CD4-positive, alpha-beta T cell treated with Interleukin-17A for 4 hours (primary cell): Measurements from ENCODE around the gene POLR2E.

Source experiments
- DNase-seq: peaks from one replicate; pipeline ENCODE4 v3.0.0-alpha.2; 2020; ENCODE audit warnings: mixed read lengths

POLR2E gene

DNA sequence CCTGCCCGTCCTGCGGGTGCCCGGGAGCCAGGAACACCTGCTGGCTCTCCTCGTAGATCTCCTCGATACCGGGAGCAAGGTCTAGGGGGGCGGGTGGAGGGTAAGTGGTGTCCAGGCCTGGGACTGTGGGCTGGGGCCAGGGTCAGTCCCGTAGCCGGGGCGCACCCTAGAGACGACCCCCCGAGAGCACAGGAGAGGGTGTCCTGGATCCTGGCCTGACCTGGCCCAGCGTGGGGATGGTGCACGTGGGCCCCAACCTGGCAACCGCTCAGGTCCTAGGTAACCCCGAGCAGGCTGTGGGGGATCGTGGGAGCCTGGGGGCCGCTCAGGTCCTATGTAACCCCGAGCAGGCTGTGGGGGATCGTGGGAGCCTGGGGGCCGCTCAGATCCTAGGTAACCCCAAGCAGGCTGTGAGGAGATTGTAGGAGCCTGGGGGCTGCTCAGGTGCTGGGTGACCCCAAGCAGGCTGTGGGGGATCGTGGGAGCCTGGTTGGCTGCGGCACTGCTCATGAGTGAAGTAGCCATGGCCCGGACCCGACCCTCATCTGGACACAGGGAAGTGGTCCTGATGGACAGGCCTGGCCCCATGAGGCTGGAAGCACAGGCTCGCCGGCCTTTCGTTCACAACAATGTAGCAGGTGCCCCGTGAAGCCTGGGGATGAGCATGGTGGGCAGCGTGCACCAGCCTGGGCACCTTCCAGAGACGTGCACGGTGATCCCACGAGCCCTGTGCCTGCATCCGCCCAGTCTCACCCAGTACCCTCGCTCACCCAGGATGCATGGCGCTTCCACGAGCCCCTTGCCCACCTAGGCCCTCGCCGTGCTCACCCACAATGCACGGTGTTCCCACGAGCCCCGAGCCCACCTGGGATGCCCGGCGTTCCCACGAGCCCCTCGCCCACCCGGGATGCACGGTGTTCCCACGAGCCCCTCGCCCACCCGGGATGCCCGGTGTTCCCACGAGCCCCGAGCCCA lies 14.8 kb upstream of the POLR2E start:
- DNase-seq: no peak

DNA sequence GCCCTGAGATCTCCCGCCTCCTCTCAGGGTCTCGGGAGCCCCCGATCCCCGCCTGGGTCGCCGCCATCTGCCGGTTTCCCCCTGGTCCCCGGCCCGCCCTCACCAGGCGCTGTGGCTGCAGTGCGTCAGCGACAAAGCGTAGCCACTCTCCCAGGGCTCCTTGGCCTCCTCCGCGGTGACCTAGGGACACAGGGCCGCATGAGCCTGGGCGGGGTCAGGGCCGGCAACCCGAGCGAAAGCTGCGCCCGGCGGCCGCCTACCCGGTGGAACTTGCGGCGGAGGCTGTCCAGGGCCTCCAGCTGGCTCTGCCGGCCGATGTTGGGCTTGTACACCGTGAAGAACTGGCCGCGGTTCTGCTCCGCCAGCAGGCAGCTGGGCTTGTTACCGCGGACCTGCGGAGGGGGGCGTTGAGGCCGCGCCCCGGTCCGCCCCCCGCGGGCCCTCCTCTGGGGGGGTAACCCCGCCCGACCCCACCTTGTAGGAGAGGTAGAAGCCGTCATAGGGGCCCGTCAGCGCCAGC lies 13.9 kb upstream of the POLR2E start:
- DNase-seq: no peak

DNA sequence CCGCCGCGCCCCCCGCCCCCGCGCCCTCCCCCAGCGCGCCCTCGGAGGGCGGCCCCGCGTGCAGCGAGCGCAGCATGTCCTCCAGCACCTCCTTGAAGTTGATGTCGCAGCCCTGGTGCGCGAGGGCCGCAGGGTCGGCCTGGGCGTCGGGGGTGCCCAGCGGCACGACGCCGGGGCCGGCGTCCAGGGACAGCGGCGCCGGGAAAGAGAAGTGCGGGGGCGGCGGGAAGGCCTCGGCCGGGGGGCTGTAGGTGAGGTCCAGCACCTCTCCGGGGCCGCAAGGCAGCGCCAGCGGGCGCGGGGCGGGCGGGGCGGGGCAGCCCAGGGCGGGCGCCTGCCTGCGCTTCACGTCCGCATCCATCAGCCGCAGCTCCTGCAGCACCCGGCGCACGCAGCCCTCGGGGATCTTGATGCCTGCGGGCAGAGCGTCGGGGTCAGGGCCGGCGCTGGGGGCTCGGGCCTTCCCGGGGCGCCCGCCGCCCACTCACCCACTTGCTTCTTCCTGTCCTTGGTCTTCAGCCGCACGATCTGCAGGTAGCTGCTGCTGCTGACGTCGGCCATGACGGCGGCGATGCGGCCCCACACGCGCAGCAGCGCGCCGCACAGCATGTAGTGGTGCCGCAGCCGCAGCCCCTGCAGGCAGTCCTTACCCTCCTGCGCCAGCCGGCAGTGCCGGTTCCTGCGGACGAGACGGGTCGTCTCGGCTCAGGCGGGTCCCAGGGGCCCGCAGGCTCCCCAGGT lies 13.3 kb upstream of the POLR2E start:
- DNase-seq: no peak

DNA sequence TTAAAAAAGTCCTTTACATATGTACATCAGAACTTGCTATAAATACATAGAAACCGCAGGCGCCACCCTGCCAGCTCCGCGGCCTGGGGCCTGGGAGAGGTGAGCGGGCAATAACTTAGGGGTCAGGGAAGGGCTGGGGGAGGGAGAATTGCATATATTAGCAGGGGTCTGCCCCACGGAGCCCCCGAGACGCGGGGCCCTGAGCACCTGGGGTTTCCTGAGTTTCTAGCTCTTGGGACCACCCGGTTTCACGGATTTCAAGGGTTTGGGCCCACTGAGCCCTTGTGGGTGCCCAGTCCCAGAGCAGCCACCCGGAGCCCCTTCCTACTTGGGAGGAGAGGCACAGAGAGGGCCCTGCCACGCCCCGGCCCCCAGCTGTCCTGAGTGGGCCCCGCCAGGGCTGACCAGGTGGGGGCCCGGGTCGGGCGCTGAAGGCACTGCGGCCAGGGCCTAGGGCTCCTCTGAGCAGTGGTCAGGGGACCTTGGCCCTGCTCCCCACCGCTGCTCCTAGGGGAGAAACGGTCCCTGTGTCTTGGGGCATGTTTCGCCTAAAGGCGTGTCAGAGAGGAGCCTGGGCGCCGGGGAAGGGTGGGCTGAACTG lies 12.6 kb upstream of the POLR2E start:
- no peak for DNase-seq

DNA sequence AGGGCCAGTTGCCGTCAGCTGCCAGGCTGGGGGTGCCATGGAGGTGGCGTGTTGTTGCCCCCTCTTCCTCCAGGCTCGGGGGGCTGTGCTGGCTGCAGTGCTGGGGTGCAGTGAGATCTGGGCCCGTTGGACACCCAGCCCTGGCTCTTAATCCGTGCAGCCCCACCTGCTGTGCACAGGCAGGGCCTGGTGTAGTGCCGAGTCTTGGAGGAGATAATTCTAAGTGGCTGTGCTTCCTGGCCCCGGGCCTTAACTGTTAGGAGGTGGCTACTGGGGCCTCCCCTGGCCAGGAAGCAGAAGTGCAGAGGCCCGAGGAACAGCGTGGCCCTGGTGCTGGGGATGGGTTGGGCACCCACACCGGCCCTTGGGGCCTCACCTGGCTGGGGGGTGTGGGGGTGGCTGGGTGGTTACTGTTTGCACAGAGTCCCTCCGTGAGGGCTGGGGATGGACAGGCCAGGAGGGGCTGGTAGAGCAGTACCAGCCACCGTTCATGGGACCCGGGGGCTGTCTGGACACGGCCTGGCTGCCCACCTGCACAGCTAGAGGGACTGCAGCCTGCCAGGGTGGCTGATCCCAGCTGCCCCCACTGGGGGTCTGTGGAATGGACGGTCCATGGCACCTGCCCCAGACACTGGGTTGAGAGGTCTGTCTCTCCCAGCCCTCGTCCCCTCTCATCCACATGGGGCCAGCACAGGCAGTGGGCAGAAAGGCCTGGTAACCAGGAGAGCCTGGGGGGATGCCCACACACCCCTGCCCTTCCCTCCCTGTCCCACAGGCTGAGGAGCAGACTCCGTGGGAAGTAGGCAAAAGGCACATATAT lies 11.9 kb upstream of the POLR2E start:
- no peak for DNase-seq

DNA sequence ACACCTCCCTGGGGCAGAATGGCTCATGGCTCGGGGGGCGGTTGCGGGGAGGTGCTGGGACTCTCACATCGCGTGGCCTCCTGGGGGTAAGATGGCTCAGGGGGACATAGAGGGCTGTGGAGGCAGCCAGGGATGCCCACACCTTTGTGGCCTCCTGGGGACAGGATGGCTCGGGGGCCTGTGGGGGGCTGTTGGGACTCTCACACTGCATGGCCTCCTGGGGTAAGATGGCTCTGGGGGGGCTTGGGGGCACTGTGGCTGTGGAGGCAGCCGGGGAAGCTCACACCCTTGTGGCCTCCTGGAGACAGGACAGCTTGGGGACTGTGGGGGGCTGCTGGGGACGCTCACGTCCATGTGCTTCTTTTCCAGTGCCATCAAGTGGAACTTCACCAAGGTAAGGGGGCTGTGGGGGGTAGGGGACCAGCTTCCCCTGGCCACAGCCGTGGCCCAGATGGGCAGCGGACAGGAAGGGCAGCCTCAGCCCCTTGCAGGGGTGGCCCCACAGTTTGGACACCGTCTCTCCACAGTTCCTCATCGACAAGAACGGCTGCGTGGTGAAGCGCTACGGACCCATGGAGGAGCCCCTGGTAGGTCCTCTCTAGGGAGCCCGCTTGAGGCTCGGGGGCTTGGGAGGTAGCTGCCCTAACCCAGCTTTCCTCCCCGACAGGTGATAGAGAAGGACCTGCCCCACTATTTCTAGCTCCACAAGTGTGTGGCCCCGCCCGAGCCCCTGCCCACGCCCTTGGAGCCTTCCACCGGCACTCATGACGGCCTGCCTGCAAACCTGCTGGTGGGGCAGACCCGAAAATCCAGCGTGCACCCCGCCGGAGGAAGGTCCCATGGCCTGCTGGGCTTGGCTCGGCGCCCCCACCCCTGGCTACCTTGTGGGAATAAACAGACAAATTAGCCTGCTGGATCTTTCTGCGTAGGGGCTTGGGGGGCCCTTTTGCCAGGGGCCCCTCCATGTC lies 11.0 kb upstream of the POLR2E start:
- DNase-seq: no peak

DNA sequence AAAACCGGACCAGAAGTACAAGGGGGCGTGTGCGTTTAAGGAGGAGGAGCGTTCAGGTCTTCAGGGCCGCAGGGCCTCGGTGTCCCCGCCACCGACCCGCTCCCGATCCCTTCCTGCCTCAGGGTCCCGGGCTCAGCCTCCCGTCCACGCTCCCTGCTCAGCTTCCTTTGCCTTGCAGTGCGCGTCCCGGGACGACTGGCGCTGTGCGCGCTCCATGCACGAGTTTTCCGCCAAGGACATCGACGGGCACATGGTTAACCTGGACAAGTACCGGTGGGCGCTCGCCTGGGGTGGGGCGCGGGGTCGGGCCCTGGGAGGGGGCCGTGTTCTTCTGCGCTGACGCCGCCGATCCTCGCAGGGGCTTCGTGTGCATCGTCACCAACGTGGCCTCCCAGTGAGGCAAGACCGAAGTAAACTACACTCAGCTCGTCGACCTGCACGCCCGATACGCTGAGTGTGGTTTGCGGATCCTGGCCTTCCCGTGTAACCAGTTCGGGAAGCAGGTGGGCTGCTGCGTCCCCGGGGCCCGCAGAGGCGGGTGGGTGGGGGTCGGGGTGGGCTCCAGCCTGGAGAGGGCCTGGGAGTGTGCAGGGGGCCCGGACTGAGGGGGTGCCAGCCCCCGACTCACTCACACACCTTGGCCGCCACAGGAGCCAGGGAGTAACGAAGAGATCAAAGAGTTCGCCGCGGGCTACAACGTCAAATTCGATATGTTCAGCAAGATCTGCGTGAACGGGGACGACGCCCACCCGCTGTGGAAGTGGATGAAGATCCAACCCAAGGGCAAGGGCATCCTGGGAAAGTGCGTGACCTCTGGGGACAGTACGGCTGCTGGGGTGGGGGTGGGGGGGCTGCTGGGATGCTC lies 10.1 kb upstream of the POLR2E start:
- no peak for DNase-seq

DNA sequence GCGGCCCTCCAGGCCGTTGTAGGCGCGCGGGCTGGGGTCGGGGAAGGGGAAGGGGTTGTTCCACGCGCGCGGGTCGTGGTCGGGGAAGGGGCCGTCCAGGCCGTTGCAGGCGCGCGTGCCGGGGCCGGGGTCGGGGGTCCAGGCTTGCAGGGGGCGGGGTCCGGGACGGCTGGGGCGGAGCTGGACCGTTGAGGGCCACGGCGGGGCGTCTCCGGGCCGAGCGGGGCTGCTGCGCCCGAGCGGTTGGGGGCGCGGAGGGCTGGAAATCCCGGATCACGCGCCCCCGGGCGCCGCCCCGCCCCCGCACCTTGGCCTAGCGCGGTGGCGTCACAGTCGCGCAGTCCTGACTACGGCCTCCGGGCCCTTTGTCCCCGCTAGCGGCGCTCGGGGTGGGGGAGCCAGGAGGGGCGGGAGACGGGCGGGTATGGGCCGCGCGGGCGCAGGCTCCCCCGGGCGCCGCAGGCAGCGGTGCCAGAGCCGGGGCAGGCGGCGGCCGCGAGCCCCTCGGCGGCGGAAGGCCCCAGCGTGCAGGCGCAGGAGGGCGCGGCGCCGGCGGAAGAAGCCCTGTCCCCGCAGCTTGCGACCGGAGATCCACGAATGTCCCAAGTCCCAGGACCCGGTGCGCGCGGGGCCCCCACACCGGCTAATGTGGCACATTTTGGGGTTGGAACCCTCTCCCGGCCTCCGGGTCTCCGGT lies 9.3 kb upstream of the POLR2E start:
- peak; percentile 71 for DNase-seq

DNA sequence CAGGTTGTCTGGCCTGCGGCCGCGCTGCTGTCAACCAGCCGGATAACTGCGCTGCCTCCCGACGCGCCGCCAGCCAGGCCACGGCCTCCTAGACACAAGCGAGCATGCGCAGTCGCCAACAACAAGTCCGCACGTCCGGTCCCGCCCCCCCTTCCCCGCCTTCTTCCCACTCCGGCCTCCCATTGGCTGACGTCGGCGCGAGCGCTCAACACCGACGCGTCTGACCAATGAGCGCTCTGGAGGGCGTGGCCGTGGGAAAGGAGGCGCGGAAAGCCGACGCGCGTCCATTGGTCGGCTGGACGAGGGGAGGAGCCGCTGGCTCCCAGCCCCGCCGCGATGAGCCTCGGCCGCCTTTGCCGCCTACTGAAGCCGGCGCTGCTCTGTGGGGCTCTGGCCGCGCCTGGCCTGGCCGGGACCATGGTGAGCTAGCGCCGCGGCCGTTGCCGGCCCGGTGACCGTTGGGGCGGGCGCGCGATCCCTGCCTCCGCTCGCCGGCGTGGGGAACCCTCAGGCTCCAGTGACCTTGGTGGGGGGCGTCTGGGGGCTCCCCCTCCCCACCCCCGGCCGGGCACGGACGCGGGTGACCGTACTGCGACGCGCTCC lies 8.6 kb upstream of the POLR2E start, which contains the start of gene GPX4:
TSS of gene GPX4 (plus strand) at position 287 of the 603 bp plus-strand sequence. CDS start at position 337, 50 bp downstream.
- peak; percentile 100 for DNase-seq

DNA sequence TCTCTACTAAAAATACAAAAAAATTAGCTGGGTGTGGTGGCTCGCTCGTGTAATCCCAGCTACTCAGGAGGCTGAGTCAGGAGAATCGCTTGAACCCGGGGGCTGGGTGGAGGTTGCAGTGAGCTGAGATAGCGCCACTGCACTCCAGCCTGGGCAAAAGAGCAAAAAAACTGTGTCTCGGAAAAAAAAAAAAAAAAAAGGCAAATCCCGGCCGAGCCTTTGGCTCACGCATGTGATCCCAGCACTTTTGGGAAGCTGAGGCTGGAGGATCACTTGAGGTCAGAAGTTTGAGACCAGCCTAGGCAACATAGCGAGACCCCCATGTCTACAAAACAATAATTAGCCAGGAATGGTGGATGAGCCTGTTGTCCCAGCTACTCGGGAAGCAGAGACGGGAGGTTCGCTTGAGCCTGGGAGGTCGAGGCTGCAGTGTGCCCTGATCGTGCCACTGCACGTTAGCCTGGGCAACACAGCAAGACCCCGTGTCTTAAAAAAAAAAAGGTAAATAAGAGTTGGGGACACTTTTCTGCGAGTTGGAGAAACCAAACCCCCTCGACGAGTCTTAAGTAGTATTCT lies 8.0 kb upstream of the POLR2E start:
- DNase-seq: no peak

DNA sequence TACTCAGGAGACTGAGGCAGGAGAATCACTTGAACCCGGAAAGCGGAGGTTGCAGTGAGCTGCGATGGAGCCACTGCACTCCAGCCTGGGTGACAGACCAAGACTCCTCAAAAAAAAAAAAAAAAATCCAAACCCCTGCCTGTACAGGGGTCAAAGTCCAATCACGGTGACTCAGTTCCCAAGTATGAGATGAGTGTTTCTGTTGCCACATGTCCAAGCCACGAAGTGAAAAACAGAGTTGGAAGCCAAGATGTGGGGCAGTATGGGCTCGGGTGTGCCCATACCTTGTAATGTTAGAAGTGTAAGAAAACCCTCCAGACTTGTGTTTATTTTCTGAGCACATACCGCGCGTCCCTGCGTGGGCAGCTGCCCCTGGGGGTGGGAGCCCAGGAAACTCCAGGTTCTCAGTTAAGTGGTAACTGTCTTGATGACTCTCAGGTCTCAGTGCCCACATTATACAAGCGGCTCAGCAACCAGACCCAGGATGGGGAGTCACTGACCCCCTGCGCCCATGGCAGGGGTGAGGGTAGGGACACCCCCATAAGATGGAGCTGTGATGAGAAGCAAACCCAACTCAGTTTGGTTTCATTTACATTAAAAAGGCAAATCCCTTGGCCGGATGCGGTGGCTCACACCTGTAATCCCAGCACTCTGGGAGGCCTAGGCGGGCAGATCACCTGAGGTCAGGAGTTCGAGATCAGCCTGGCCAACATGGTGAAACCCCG lies 7.4 kb upstream of the POLR2E start:
- peak; percentile 47 for DNase-seq

DNA sequence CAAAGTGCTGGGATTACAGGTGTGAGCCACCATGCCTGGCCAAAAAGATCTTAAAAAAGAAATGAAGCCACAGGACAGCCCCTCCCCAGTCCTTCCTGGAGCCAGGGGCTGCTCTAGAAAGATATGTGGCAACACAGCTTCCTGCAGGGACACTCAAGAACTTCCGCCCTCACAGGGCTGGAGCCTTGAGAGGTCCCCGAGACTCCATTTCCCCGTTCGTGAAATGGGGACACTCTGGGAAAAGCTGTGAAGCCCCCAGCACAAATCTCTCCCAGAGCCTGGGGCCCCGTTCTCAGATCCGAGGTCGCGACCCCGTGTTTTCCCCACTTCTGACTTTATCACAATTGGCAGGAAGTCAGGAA lies 6.1 kb upstream of the POLR2E start:
- DNase-seq: peak; percentile 44

DNA sequence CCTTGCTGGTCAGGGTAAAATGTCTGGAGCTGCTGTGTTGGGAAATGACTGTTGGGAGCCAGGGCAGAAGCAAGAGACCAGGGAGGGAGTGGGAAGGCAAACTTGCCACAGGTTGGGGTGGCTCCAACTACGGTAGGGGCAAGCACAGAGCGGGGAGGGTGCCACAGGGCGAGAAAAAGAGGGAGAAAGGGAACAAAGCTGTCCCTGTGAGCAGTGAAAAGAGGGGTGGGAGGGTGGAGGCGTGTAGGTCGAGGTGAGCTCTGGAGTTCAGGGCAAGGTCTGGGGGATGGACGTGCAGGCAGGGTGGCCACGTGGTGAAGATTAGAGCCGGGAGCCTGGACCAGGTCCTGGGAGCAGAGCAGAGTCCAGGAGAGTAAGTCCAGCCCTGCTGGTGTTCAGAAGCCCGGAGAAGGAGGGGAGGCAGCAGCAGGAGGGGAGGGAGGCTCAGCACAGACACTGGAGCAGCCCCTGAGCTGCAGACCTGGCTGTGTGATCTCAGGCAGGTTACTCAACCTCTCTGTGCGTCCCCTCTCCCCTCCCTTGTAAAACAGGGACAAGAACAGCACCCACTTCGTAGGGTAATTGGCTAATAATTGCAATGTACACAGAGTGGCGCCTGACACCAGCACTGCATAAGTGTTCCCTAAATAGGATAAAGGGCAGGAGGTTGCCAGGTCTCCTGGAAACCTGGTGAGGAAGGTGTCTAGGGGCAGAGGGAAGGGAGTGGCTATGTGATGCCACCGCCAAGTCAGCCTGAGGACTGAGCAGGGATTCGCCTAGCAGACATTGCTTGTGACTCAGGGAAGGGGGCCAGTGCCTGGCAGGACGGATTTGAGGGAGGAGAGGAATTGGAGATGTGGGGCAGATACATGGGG lies 3.2 kb upstream of the POLR2E start:
- DNase-seq: no peak

DNA sequence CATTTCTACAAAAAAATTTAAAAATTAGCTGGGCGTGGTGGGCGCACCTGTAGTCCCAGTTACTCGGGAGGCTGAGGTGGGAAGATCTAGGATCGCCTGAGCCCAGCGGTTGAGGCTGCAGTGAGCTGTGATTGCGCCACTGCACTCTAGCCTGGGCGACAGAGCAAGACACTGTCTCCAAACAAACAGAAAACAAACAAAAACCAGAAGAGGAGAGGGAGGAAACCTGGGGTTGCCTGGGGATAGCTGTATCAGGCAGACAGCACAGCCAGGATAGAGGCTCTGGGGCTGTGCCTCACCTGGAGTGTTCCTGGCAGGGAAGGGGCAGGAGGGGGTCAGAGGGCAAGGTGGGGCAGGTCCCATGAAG lies 2.6 kb upstream of the POLR2E start:
- DNase-seq: no peak

DNA sequence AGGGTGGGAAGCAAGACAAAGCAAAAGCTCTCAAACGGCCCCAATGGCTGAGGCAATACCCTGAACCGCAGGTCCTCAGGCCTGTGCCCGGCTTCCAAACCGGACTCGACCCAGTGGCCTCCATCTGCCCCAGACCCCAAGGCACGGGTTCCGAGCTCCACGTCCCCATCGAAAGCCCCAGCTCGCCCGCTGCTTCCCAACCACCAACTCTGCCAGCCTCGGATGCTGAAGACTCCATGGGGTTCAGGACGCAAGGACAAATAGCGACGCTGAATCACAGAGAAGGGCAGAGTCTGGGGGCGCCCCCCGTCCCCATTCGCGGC lies 559 bp downstream of the POLR2E start:
- no peak for DNase-seq

DNA sequence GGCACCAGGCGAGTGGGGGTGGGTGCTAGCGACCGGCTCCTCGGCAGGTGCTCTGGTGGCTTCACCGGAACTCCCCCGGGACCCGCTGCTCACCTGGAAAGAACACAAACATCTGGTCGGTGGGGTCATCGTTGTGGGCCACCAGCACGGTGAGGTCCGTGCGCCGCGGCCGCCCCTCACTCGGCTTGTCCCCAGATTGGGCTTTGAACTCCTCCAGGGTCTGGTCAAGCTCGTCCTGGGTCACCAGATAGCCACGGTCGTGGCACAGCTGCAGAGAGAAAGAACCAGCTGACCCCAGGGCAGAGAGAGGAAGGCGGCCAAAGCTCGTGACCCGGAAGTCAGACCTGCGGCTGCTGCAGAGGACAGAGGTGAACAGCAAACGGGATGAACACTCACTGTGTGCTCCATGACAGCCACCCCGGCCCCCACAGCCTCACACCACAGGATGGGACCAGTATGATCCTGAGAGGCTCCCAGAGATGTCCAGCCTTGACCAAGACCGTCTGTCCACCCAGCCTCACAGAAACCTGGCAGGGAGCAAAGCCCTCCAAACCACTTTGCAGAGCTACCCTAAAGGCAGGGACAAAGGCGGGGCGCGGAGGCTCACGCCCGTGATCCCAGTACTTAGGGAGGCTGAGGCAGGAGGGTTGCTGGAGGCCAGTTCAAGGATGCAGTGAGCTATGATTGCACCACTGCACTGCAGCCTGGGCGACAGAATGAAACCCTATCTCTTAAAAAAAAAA lies 1.2 kb downstream of the POLR2E start:
- no peak for DNase-seq
